CD4-positive, alpha-beta T cell (primary cell): ENCODE results near the gene STAB2. TPM values are rescaled to one million over a fixed set of nuclear protein-coding genes. Genes with fewer than 3 reads are reported as not detected.

ENCODE experiments used
- ATAC-seq: fragments of 200-7000 bp; cut with Tn5 transposase; one replicate; pipeline ENCODE4 v1.10.0; 2022; ENCODE audit warnings: mild to moderate bottlenecking; ENCODE audit not compliant: poor library complexity
- CTCF ChIA-PET: fragments of 350-600 bp; sonication (Branson Sonifier 250); formaldehyde crosslinking; loops from one replicate; lab custom pipeline; 2021; ENCODE audit warnings: antibody characterized with exemption, inconsistent platforms; lab: Charles Lee
- POLR2A ChIA-PET: fragments of 350-600 bp; sonication (Branson Sonifier 250); formaldehyde crosslinking; loops from one replicate; lab custom pipeline; 2021; ENCODE audit warnings: antibody characterized with exemption, inconsistent platforms; lab: Charles Lee
- DNase-seq, 14 experiments: peaks; one replicate each; pipeline ENCODE4 v3.0.0-alpha.2; 2013 to 2020; ENCODE audit warnings: mixed read lengths in 2 of 14
- H3K27ac ChIP-seq, 2 donors: one replicate each; pipeline versions ENCODE4 v1.5.1 to v1.7.0; 2013; ENCODE audit warnings: low read length in 2 of 2, low read depth in 1 of 2, mild to moderate bottlenecking in 1 of 2
- H3K27me3 ChIP-seq, 2 experiments: 1 replicate in 1 of 2; 2 replicates in 1 of 2; pipeline versions ENCODE4 v1.6.1 to v1.7.0; 2013; ENCODE audit warnings: low read length in 2 of 2, control low read depth in 1 of 2, mild to moderate bottlenecking in 1 of 2, moderate library complexity in 1 of 2; ENCODE audit not compliant: insufficient read depth in 2 of 2, control insufficient read depth in 1 of 2
- H3K36me3 ChIP-seq: one replicate; pipeline ENCODE4 v1.6.1; 2013; ENCODE audit warnings: low read length, control low read depth; ENCODE audit not compliant: insufficient read depth
- H3K4me1 ChIP-seq: one replicate; pipeline ENCODE4 v1.6.1; 2013; ENCODE audit warnings: low read length, control low read depth; ENCODE audit not compliant: insufficient read depth
- H3K4me3 ChIP-seq: one replicate; pipeline ENCODE4 v1.5.1; 2013; ENCODE audit warnings: mild to moderate bottlenecking, low read length, moderate library complexity
- H3K9me3 ChIP-seq, 2 experiments: 1 replicate in 1 of 2; 2 replicates in 1 of 2; pipeline versions ENCODE4 v1.6.1 to v1.7.0; 2013; ENCODE audit warnings: low read length in 2 of 2, mild to moderate bottlenecking in 2 of 2, control low read depth in 1 of 2, moderate library complexity in 1 of 2; ENCODE audit not compliant: control insufficient read depth in 1 of 2, insufficient read depth in 1 of 2
- H3K27ac Mint-ChIP-seq: one replicate; pipeline ENCODE4 v1.8.0; 2020; ENCODE audit warnings: mixed read lengths
- H3K27me3 Mint-ChIP-seq: one replicate; pipeline ENCODE4 v1.8.0; 2021; ENCODE audit warnings: mixed read lengths
- H3K36me3 Mint-ChIP-seq: one replicate; pipeline ENCODE4 v1.8.0; 2021; ENCODE audit warnings: low read depth, mixed read lengths
- H3K4me1 Mint-ChIP-seq: one replicate; pipeline ENCODE4 v1.8.0; 2021; ENCODE audit warnings: low read depth, mixed read lengths
- H3K4me3 Mint-ChIP-seq: one replicate; pipeline ENCODE4 v1.8.0; 2020; ENCODE audit warnings: mild to moderate bottlenecking, mixed read lengths
- H3K9me3 Mint-ChIP-seq: one replicate; pipeline ENCODE4 v1.8.0; 2020; ENCODE audit warnings: mixed read lengths
- intact Hi-C, 2 experiments: fragments of 100-400 bp; cut with DNase I in 1 of 2; cut with micrococcal nuclease in 1 of 2; formaldehyde crosslinking; loops; one replicate each; pipeline versions ENCODE4 v1.15.1 to v1.9.0; 2023 to 2025; cut with DNase I, micrococcal nuclease
- total RNA-seq, 174 experiments: library from RNA in 2 of 174; stranded (reverse) in 2 of 174; gene quantifications; one replicate each; pipeline ENCODE4 v1.2.3 and lab custom pipeline; 2021 to 2026
- TF ChIP-seq, protein P1 (sequence below): fragments of 200-600 bp; IDR thresholded peaks from one replicate; pipeline ENCODE4 v1.8.0; 2022; ENCODE audit warnings: antibody characterized with exemption, mild to moderate bottlenecking

The STAB2 gene
- total RNA-seq, 2 experiments from 2014 or later: not detected

DNA sequence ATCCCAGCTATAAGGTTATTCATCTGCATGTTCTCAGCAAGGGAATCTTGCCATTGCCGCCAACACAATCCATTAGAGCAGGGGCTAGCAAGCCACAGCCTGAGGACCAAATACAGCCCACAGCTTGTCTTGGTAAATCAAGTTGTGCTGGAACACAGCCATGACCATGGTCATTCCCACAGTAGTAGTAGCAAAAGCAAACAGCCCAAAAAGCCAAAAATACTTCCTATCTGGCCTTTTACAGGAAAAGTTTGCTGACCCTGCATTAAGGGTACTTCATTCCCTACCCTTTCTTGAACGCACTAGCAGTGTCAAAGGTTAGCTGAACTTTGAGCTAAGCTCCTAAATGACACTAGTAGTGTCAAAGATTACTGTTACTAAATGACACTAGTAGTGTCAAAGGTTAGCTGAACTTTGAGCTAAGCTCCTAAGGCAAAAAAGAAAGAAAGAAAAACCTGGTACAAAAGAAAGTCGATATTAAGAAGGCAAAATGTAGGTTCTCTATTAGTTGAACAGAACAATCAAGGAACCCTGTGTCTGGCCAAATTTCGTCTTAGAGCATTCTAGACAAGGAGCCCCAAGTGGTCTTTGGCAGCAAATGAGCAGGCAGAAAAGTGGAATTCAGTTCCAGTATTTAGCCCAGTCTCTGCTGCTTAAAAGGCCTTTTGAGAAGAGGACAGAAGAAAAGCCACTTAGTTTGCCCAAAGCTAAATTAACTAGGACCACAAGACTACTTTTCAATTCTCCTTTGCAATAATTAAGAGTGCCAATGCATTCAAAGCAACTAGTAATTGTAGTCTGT is 186.2 kb downstream of the STAB2 start:
- CTCF ChIA-PET: no interaction called here
- H3K36me3 Mint-ChIP-seq: peaks cover 33% of the 10 kb centered on the region
- H3K9me3 Mint-ChIP-seq: no peaks in the 10 kb centered on the region
- peaks cover 8% of the 10 kb centered on the region for H3K36me3 ChIP-seq
- H3K4me3 ChIP-seq: no peak overlapping the region
- no peak overlapping the region for H3K27ac ChIP-seq
- H3K27me3 ChIP-seq: no peaks in the 10 kb centered on the region
- no peak overlapping the region for H3K27ac Mint-ChIP-seq
- H3K4me3 Mint-ChIP-seq: no peak overlapping the region
- POLR2A ChIA-PET: no interaction called here
- ATAC-seq: no peak
- no peaks in the 10 kb centered on the region for H3K27me3 Mint-ChIP-seq
- no peaks in the 10 kb centered on the region for H3K4me1 ChIP-seq
- DNase-seq: no peak
- intact Hi-C loops: no loop called here
- no peaks in the 10 kb centered on the region for H3K9me3 ChIP-seq
- no peaks in the 10 kb centered on the region for H3K4me1 Mint-ChIP-seq
- TF ChIP-seq, protein P1, sequence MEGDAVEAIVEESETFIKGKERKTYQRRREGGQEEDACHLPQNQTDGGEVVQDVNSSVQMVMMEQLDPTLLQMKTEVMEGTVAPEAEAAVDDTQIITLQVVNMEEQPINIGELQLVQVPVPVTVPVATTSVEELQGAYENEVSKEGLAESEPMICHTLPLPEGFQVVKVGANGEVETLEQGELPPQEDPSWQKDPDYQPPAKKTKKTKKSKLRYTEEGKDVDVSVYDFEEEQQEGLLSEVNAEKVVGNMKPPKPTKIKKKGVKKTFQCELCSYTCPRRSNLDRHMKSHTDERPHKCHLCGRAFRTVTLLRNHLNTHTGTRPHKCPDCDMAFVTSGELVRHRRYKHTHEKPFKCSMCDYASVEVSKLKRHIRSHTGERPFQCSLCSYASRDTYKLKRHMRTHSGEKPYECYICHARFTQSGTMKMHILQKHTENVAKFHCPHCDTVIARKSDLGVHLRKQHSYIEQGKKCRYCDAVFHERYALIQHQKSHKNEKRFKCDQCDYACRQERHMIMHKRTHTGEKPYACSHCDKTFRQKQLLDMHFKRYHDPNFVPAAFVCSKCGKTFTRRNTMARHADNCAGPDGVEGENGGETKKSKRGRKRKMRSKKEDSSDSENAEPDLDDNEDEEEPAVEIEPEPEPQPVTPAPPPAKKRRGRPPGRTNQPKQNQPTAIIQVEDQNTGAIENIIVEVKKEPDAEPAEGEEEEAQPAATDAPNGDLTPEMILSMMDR: no peak

DNA sequence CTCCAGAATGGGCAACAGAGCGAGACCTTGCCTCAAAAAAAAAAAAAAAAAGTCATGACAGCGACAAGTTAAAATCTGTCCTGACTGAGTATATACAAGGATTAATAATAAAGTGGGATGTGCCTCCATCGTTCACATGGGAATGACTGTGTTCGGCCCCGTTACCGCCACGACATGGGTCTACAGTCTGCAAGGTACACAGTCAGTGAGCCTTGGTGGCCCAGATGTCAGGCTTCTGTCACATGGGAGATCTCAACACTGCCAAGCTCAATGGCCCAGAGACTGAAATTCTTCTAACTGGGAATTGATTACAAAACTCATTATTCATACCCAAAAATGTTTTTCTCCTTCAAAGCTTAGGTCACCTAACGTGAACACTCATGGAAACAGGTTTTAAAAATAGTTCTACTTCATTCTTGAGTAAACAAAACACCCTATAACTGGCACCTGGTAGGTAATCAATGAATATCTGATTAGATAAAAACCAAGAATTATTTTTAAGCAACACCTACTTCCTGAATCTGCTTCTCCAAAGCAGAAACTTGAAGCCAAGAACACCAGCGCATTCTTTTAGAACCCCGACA is 188.0 kb downstream of the STAB2 start:
- Mint-ChIP-seq H3K9me3 (no peaks in the 10 kb centered on the region), H3K4me1 (no peaks in the 10 kb centered on the region), H3K27me3 (no peaks in the 10 kb centered on the region), H3K4me3 (no peak overlapping the region), H3K27ac (no peak overlapping the region), H3K36me3 (peaks cover 50% of the 10 kb centered on the region)
- TF ChIP-seq, protein P1: no peak
- H3K4me1 ChIP-seq: no peaks in the 10 kb centered on the region
- ATAC-seq (no peak), DNase-seq (no peak)
- H3K4me3 ChIP-seq: no peak overlapping the region
- POLR2A ChIA-PET: no interaction called here
- no peak overlapping the region for H3K27ac ChIP-seq
- no peaks in the 10 kb centered on the region for H3K9me3 ChIP-seq
- CTCF ChIA-PET: no interaction called here
- H3K36me3 ChIP-seq: peaks cover 8% of the 10 kb centered on the region
- intact Hi-C loops: no loop called here
- H3K27me3 ChIP-seq: no peaks in the 10 kb centered on the region

DNA sequence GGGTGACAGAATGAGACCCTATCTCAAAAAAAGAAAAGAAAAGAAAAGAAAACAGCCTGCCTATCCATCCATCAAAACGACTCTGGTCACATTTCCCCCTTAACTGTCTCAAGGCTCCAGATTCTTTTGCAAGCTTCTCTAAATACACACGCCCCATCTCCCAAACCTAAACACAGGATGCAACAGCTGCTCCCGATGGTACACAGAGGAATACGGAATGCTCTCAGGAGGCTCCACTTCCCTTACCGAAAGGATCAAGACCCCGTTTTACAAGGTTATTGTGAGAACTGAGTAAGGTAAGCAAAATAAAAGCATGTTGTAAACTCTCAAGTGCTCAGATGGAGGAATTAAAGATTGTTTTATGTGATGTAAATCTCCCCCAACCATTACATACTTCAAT is 191.7 kb downstream of the STAB2 start:
- ATAC-seq: no peak
- intact Hi-C loops: no loop called here
- DNase-seq: no peak
- Mint-ChIP-seq H3K4me1 (no peaks in the 10 kb centered on the region), H3K36me3 (peaks cover 75% of the 10 kb centered on the region), H3K9me3 (no peaks in the 10 kb centered on the region), H3K27me3 (no peaks in the 10 kb centered on the region), H3K4me3 (no peak overlapping the region), H3K27ac (no peak overlapping the region)
- Histone ChIP-seq H3K36me3 (peaks cover 8% of the 10 kb centered on the region), H3K4me3 (no peak overlapping the region), H3K9me3 (no peaks in the 10 kb centered on the region), H3K27me3 (no peaks in the 10 kb centered on the region), H3K4me1 (no peaks in the 10 kb centered on the region), H3K27ac (no peak overlapping the region)
- TF ChIP-seq, protein P1: no peak
- CTCF ChIA-PET: no interaction called here
- POLR2A ChIA-PET: no interaction called here
